Activated CD4-positive, alpha-beta T cell treated with anti-CD3 and anti-CD28 coated beads, Interleukin-2, amount 50 U/mL, for 48 hours (primary cell): Measurements from ENCODE around the gene RASSF5.
A peak's percentile ranks its signal among the peaks of the same experiment; 100 is the strongest.

Source experiments
- DNase-seq, 2 experiments: peaks; one replicate each; pipeline ENCODE4 v3.0.0-alpha.2; 2020

RASSF5 gene

GRCh38 chr1:206551986-206552326, 44.6 kb downstream of the RASSF5 start:
- DNase-seq = peak; percentile 58 to 77

- DNase-seq = no peak
Measured at GRCh38 chr1:206554211-206554610, 46.9 kb downstream of the RASSF5 start.

DNA sequence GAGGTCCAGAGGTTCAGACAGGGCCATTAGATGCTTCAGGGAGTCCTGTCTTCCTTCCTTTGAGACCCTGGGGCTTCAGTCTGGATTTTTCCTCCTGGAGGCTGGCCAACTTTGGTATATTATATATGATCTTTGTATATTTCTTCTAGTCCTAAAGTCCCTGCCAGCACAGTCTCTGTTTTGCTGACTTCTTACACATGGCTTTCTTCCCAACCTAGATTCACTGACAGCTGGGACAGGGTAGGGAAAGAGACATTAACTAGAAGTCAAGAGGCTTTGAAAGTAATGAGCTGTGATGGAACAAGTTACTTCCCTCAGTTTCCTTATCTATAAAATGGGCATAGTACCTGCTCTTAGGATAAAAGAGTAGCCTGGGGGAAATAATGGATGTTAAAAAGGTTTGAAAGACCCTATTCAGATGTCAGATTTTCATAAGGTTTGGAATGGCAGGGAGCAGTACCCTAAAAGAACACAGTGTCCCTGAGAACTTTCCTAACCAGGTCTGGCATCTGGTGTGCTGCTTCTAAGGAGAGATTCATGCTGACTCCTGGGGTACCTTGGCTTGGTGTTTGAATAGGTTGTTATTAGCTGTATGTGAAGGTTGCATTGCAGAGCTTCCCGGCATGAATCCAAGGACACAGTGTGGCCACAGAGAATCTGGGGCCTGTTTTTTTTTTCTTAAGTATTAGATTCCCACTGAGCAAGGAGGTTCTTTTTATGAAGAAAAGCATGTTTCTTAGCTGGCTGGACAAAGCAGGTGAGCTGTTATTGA, 47.6 kb downstream of the RASSF5 start:
- DNase-seq = no peak

GRCh38 chr1:206555473-206555935, 48.2 kb downstream of the RASSF5 start:
- DNase-seq = peak; percentile 63 to 73

GRCh38 chr1:206556047-206556749, 48.9 kb downstream of the RASSF5 start:
- peak in 1 of 2 experiments; percentile 61 for DNase-seq

DNA sequence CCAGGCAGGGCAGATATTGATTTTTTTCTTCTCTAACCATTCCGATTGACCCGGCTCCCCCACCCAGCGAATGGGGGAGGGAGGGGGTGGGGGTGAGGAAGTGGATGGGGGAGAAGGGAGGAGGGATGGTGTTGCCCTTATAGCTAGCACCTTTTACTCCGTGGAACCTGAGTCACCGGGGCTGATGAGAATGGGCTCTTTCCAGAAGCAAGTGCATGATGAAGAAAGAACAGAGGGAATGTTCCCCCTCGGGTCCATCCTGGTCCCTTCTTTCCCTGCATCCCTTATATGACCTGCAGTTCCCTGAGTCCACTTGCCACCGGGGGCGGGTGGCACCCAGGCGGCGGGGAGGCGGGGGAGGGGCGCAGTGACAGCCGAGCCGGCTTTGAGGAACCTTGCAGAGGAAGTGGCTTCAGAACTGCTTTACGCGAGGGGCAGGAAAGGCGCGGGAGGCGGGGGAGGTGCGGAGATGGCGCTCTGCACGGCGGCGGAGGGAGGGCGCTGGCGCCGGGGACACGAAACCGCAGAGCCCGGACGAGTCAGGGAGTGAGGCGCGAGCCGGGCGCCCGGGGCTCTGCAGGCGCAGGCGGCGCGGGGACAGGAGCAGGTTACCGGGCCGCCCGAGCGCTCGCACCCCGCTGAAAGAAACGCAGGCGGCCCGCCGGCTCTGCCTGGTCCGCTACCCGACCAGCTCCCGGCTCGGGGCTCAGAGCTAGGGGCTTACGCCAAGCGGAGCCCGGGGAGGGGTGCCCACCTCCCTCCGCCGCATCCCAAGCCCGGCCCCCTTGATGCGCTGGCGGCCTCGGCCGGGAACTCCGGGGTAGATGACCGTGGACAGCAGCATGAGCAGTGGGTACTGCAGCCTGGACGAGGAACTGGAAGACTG, 49.7 kb downstream of the RASSF5 start:
- peak; percentile 91 to 93 for DNase-seq

- DNase-seq = peak in 1 of 2 experiments; percentile 50
Measured at GRCh38 chr1:206557636-206558473, 50.5 kb downstream of the RASSF5 start.

- peak in 1 of 2 experiments; percentile 27 for DNase-seq
Measured at GRCh38 chr1:206558794-206559671, 51.7 kb downstream of the RASSF5 start.

GRCh38 chr1:206559672-206559995, 52.3 kb downstream of the RASSF5 start:
- peak in 1 of 2 experiments; percentile 58 for DNase-seq

DNA sequence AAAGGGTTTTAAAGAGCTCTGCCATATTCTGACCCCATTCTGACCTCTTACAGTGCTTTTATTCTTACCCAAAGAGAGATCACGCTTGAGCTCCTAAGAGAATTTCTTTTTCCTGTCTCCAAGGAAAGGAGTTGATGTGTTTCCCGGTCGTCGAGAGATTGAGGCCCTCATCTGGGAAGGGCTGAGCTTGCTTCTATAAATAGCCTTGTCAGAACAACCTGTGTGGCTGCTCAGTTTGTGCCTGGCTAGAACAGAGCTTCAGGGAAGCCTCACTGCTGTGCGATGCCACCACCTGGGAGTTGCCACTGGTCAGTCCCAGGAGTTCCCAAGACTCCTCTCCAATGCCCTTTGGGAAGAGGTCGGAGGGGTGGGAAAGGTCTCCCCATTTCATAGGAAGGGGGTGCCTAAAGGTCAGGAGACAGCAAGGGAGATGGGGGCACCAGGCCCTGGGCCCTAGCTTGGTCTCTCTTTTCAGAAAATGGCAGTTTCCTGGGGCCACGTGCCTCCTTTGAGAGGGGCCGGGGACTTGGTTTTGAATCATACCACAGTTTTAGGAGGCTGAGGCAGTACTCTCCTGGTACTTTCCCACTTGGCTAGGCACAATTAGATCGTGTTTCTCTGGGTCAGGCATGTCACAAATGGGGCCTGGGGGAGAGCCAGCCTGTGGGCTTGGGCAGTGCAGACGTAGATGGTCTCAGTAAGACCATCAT, 52.8 kb downstream of the RASSF5 start:
- DNase-seq = peak; percentile 58 to 65

- DNase-seq = no peak
Measured at GRCh38 chr1:206563367-206564207, 56.3 kb downstream of the RASSF5 start.

DNA sequence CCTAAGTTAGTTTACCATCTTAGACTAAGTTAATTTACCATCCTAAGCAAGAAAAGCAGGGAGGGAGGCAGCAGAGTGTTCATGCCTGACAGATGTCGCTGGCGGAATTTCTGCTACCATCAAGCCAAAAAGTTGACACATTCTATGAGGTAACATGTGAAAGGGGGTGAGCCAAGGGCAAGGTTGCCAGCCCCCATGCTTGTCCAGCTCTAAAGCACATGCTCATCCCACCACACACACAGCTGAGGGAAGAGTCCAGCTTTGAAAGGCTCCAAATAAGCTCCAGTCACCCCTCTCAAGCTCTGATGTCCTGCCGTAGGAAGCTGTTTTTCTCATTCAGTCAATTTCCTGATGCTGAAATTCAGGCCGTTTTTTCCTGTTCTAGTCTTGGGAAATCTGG, 58.7 kb downstream of the RASSF5 start:
- DNase-seq = no peak

DNA sequence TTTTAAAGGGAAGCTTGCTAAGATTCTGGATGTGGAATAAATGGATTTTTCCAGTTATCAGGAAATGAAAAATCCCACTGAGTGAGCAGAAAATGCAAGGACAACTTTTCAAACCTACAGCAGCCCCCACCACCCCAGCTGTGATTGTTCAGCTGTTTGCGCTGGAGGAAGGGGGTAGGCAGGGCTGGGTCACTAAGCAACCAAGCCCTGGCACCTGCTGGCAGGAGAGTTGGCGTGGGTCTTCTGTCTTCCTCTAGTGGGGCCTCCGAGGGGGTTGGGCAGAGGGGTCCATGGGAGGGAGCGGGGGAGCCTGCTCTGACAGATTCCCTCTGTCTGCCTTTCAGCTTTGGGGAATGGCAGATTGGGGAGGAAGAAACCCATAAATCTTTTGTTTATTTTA, 59.7 kb downstream of the RASSF5 start:
- no peak for DNase-seq

GRCh38 chr1:206568256-206568655, 60.9 kb downstream of the RASSF5 start:
- DNase-seq = peak in 1 of 2 experiments; percentile 43

- DNase-seq = no peak
Measured at GRCh38 chr1:206568779-206569352, 61.5 kb downstream of the RASSF5 start.

DNA sequence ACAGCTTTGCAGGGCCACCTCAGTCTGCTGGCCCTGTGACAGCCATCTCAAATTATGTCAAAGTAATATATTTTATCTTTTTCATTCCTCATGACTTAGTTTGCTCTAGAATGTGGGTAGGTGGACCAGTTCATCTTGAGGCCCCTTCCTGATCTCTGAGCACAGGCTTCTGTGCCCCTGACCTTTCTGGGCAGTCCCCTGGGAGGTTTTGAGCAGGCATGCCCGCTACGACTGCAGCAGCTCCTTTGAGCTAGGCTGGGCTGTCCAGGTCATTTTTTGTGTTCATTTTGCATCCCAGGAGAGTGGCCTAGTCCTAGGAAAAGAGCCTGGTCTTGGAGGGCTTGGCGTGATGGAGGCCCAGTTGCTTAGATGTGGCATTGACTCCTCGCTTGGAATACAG, 62.2 kb downstream of the RASSF5 start:
- DNase-seq = no peak

DNA sequence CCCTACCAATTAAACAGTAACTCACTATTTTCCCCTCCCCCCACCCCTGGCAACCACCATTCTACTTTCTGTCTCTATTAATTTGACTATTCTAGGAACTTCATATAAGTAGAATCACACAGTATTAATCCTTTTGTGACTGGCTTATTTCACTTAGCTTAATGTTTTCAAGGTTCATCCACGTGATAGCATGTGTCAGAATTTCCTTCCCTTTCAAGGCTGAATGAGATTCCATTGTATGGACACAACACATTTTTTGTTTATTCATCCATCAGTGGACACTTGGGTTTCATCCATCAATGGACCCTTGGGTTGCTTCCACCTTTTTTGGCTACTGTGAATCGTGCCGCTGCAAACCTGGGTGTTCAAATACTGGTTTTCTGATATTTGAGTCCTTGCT, 63.2 kb downstream of the RASSF5 start:
- DNase-seq = no peak

DNA sequence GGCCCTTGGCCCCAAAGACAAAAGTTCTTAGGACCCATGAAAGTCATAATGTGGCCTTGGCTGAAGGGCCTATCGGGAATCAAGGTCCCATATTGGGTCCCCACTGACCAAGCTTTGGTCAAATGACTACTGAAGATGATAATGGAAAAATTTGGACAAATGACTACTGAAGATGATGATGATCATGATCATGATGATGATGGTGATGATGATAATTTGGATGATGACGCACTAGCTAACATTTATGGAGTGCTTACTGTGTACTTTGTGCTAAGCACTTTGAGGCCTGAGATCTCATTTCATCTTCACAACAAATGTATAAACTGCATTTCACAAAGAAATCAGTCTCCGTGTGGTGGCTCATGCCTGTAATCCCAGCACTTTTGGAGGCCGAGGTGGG, 65.5 kb downstream of the RASSF5 start:
- no peak for DNase-seq

DNA sequence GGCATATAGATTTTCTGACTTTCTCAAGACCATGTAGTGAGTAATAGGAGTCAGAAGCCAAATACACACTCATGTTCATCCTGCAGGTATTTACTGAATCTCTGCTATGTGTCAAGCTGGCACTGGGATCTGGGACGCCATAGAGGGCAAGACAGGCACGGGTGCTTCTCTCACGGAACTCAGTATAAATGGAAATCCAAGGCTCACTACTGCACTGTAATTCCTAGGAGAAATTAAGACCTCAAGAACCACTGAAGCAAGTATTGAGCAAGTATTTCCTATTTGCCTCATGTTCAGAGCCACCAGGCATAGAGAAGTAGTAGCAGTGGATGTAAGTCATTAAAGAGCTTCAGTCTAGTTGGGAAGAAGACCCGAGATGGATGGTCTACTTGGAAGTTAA, 66.0 kb downstream of the RASSF5 start:
- DNase-seq = no peak
